GM06990 (cell line): ENCODE measurements around the gene TPO.
"Not testable (repeated sequence)": the region's sequence is repeated elsewhere in the genome, so short reads cannot be mapped to it uniquely, and the experiment has no call there.

Source experiments
- DNase-seq: peaks from one replicate; pipeline ENCODE4 v3.0.0-alpha.2; 2011; ENCODE audit not compliant: insufficient read length; ENCODE audit errors: extremely low read depth
- H3K27me3 ChIP-seq: replicated peaks from 2 replicates; pipeline ENCODE4 v1.6.0; 2011; ENCODE audit warnings: low read length; ENCODE audit not compliant: control insufficient read depth, insufficient read depth
- H3K36me3 ChIP-seq: 2 replicates; pipeline ENCODE4 v1.5.1; 2011; ENCODE audit warnings: low read length; ENCODE audit not compliant: control insufficient read depth, insufficient read depth
- H3K4me3 ChIP-seq: replicated peaks from 2 replicates; pipeline ENCODE4 v1.5.1; 2011; ENCODE audit warnings: low read depth, mild to moderate bottlenecking, control low read depth, low read length
- TF ChIP-seq, protein P1 (sequence below): IDR thresholded peaks from 2 replicates; pipeline ENCODE4 v1.5.1; 2011; ENCODE audit warnings: low read length, control low read depth, mild to moderate bottlenecking, inconsistent platforms; ENCODE audit not compliant: insufficient read depth, poor library complexity, severe bottlenecking

TPO gene

DNA sequence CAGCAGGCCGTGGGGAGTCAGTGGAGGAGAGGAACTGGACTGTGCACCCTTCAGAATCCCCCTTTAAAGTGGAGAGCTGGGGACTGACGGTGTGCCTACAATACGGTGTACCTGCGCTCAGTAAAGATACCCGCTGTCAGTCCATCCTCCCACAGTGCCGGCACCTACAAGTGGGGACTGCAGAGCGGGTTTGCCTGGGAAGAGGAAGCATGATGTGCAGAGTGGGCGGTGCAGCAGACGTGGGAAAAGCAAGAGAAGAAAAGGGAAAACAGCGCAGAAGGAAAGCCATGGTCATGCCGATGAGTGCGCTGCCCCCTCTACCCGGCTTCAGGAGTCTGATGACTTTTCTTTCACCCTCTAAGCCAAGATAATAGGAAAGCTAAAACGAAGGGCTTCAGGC lies 148.0 kb downstream of the TPO start:
- DNase-seq, result no peak
- TF ChIP-seq, protein P1, sequence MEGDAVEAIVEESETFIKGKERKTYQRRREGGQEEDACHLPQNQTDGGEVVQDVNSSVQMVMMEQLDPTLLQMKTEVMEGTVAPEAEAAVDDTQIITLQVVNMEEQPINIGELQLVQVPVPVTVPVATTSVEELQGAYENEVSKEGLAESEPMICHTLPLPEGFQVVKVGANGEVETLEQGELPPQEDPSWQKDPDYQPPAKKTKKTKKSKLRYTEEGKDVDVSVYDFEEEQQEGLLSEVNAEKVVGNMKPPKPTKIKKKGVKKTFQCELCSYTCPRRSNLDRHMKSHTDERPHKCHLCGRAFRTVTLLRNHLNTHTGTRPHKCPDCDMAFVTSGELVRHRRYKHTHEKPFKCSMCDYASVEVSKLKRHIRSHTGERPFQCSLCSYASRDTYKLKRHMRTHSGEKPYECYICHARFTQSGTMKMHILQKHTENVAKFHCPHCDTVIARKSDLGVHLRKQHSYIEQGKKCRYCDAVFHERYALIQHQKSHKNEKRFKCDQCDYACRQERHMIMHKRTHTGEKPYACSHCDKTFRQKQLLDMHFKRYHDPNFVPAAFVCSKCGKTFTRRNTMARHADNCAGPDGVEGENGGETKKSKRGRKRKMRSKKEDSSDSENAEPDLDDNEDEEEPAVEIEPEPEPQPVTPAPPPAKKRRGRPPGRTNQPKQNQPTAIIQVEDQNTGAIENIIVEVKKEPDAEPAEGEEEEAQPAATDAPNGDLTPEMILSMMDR, result no peak

DNA sequence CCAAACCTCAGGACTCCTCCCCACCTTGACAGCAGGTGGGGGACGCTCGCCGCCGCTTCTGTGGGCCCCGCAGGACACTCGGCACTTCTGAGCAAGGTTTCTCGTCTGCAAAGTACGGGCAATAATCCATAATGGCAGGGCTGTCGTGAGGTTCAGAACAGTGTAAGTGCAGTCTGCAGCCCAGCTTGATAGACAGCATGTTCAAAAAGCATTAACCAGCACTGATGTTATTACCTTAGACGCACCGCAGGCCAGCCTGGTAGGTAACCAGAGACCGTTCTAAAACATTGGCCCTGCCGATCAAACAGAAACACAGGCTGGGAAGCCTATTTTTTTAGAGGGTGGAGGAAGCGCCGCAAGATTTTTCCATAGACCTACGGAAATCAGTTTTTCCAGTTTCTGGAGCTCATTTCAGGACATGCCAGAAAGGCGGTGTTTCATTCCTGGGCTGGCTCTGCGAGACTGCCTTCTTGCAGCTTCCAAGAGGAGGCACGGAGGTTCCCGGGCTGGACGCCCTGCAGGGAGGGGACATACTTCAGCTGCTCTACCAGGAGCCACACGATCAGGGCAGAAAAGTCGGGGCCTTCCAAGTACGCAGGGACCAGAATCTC lies 148.7 kb downstream of the TPO start:
- TF ChIP-seq, protein P1, result no peak
- H3K4me3 ChIP-seq, result no peak overlapping the region
- H3K27me3 ChIP-seq, result no peaks in the 10 kb centered on the region
- no peak for DNase-seq
- H3K36me3 ChIP-seq, result no peaks in the 10 kb centered on the region

More for the DNA sequence above, 148.0 kb downstream of the TPO start:
- no peak overlapping the region for H3K4me3 ChIP-seq
- H3K27me3 ChIP-seq, result no peaks in the 10 kb centered on the region
- H3K36me3 ChIP-seq, result no peaks in the 10 kb centered on the region

DNA sequence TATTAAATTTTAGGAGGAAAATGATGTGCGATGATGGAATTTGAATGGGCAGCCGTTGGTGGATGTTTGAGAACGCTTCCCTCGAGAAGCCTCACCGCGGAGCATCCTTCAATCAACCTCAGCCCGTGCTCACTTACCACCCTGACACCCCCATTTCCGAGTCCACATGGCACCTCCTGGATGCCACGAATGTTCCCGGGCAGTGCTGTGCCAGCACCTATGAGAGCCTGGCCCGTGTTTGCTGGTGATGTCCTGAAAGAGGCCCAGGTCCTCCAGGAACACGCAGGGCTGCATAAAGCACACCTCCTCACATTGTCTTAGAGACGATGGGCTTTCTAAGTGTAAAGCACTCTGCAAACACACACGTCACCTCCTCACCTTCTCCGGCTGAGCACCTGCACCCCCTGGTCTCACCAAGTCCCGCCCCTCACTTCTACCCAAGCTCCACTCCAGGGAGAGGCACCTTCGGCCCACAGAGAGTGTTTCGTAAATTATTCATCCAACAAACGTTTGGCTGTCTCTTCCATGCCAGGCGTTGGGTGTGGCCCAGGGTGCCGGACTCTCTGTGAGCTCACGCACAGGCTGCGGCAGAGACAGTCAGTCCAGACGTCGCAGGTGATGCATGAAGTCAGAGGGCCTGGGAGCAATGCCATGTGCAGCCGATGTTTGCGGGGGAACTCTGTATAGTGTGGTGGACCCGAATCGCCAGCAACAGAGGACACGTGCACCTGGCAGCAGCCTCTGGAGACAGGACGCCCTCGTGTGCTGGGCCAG lies 150.0 kb downstream of the TPO start:
- no peaks in the 10 kb centered on the region for H3K36me3 ChIP-seq
- DNase-seq, result no peak
- no peak overlapping the region for H3K4me3 ChIP-seq
- TF ChIP-seq, protein P1, result no peak
- H3K27me3 ChIP-seq, result no peaks in the 10 kb centered on the region

DNA sequence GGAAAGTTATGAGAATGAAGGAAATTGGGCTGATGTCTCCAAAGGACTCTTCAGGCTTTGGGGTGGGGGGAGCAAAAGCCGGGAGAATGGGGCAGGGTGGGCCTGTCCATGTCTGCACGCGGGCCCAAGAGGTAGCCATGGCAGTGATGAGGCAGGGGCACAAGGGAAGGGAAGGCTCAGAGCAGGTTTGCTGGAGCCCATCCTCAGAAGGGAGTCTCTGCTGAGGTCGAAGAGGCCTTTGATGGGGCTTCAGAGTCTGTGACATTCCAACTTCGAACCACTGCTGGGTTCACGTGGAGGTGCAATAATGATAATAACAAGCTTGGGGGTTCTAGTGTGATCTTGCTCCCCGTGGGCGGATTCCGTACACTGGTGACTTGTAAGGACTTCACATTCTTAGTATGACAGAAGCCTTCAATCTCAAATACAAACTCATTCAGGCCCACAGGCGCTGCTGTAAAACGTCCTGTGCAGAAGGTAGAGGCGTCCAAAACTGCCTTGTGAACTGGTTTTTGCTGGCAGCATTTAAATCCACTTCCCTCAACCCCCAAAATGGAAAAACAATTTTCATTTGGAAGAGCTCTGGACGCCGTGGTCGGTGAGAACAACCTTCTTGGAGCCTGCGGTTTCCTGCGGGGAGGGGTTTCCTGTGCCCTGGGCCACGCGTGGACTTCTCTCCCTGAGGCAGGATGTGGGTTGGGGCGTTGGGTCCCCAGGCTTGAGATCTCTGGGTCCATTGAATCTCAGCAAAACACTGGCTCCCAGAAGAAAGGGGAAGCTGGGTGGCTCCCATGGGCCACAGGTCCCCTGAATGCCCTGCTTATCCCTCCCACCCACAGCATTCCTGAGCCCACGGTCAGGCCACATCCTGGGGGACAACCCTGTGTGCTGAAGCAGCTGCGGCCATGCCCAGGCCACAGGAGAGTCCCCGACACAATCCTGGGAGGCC lies 151.0 kb downstream of the TPO start:
- TF ChIP-seq, protein P1, result no peak
- Histone ChIP-seq H3K27me3 (no peaks in the 10 kb centered on the region), H3K36me3 (no peaks in the 10 kb centered on the region), H3K4me3 (no peak overlapping the region)
- DNase-seq, result no peak

DNA sequence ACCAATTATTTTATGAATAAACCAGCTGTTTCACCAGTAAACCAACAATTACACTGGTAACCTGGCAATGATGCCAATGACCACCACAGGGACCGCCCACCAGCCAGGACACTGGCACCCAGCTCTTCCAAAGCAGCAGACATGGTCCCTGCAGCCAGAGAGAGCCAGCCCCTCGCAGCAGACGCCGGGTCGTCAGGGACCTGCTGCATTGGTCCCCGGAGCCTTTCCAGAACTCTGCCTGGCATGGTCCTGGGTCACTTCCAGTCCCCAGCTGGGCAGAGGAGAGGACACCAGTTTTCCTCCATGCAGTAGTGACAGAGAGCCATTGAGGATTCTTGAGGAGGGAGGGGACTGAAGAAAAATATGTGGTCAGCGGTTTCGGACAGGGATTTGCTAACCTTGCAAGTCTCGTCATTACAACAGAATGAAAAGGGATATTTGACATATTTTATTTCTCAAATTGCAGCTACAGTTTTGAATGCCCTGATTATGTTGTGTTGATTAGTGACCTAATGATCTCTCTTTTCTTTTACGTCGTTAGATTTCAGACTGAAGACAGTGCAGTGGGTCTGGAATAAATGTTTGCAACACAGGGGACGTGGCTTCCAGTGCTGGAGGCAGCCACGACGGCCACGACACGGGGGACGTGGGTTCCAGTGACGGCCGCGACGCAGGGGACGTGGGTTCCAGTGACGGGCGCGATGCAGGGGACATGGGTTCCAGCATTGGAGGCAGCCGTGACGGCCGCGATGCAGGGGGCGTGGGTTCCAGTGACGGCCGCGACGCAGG lies 154.5 kb downstream of the TPO start:
- no peak overlapping the region for H3K4me3 ChIP-seq

DNA sequence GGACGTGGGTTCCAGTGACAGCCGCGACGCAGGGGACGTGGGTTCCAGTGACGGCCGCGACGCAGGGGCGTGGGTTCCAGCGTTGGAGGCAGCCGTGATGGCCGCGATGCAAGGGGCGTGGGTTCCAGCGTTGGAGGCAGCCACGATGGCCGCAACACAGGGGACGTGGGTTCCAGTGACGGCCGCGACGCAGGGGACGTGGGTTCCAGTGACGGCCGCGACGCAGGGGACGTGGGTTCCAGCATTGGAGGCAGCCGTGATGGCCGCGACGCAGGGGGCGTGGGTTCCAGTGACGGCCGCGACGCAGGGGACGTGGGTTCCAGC lies 155.0 kb downstream of the TPO start:
- DNase-seq, H3K27me3 ChIP-seq, H3K4me3 ChIP-seq, H3K36me3 ChIP-seq: not testable (repeated sequence)

More for the DNA sequence above, 154.5 kb downstream of the TPO start:
- Histone ChIP-seq H3K36me3 (no peaks in the 10 kb centered on the region), H3K27me3 (no peaks in the 10 kb centered on the region)
- DNase-seq, result no peak
- TF ChIP-seq, protein P1, result no peak
